Right lobe of liver (tissue), 4 donors: Measurements from ENCODE around the gene SMIM9.

Experiments used
- POLR2A ChIP-seq: fragments of 450-650 bp; IDR thresholded peaks from one replicate; pipeline ENCODE4 v1.6.1; 2017; ENCODE audit warnings: antibody characterized with exemption, mild to moderate bottlenecking
- TF ChIP-seq, protein P1 (sequence below), 4 donors: fragments of 200-600 bp in 3 of 4; fragments of 450-650 bp in 1 of 4; IDR thresholded peaks; one replicate each; pipeline versions ENCODE4 v1.5.1 to v1.8.0; 2016 to 2022; ENCODE audit warnings: antibody characterized with exemption in 4 of 4, mild to moderate bottlenecking in 2 of 4
- donor health status: DM: no; HTN: no; CAD: no.
- donor health status: DM: no; HTN: no; CAD: no.
- donor health status: DM: no; HTN: yes; CAD: no.

DNA sequence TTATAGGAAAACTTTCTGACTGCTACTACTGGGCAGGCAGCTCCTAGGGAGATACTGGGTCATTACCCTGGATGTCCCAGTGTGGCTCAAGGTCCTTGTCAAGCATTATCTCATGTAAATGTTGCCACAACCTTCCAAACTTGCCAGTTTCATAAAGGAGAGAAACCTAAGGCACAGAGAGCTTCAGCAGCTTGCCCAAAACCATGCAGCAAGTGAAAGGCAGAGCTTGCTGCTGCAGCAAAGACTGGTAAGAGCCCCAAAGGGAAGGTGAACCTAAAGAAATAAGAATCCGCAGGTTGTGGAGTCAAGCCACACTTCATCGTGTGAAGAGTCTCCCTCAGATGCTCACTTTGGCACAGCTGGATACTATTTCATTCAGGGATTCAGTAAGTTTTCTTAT is 31.5 kb downstream of the SMIM9 start:
- no peak for TF ChIP-seq POLR2A
- TF ChIP-seq, protein P1, sequence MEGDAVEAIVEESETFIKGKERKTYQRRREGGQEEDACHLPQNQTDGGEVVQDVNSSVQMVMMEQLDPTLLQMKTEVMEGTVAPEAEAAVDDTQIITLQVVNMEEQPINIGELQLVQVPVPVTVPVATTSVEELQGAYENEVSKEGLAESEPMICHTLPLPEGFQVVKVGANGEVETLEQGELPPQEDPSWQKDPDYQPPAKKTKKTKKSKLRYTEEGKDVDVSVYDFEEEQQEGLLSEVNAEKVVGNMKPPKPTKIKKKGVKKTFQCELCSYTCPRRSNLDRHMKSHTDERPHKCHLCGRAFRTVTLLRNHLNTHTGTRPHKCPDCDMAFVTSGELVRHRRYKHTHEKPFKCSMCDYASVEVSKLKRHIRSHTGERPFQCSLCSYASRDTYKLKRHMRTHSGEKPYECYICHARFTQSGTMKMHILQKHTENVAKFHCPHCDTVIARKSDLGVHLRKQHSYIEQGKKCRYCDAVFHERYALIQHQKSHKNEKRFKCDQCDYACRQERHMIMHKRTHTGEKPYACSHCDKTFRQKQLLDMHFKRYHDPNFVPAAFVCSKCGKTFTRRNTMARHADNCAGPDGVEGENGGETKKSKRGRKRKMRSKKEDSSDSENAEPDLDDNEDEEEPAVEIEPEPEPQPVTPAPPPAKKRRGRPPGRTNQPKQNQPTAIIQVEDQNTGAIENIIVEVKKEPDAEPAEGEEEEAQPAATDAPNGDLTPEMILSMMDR (IDR thresholded peaks at IDR 0.05), result no peak
